B cell (primary cell): Measurements from ENCODE around the gene ELAVL3. TPM values are rescaled to one million over a fixed set of nuclear protein-coding genes. Genes with fewer than 3 reads are reported as not detected.

Experiments
- ATAC-seq: fragments of 200-7000 bp; cut with Tn5 transposase; one replicate; pipeline ENCODE4 v1.10.0; 2021; ENCODE audit warnings: low read depth, mild to moderate bottlenecking, moderate number of reproducible peaks, moderate library complexity
- CTCF ChIA-PET: fragments of 350-600 bp; sonication (Branson Sonifier 250); formaldehyde crosslinking; loops from one replicate; lab custom pipeline; 2021; ENCODE audit warnings: antibody characterized with exemption, inconsistent platforms; lab: Charles Lee
- POLR2A ChIA-PET: fragments of 350-600 bp; sonication (Branson Sonifier 250); formaldehyde crosslinking; loops from one replicate; lab custom pipeline; 2021; ENCODE audit warnings: antibody characterized with exemption; lab: Charles Lee
- DNase-seq: peaks from one replicate; pipeline ENCODE4 v3.0.0; 2013
- H2AFZ ChIP-seq: 2 replicates; pipeline ENCODE4 v1.6.1; 2012; ENCODE audit warnings: mild to moderate bottlenecking, low read depth, low read length; ENCODE audit not compliant: insufficient read depth, poor library complexity, severe bottlenecking
- H3K27ac ChIP-seq, 2 donors: 1 replicate in 1 of 2; 2 replicates in 1 of 2; pipeline ENCODE4 v1.5.1; 2012 to 2013; ENCODE audit warnings: low read length in 2 of 2, mild to moderate bottlenecking in 2 of 2, moderate library complexity in 1 of 2
- H3K27me3 ChIP-seq, 4 experiments: fragments of 200-600 bp in 1 of 4; sonication (generic) in 1 of 4; replicated peaks in 1 of 4; 1 replicate in 2 of 4; 2 replicates in 2 of 4; pipeline versions ENCODE4 v1.6.1 to v1.7.0; 2013 to 2016; ENCODE audit warnings: low read length in 3 of 4, mild to moderate bottlenecking in 2 of 4, mixed read lengths in 1 of 4, moderate library complexity in 1 of 4; ENCODE audit not compliant: insufficient read depth in 4 of 4, control insufficient read depth in 3 of 4; ENCODE audit errors: control extremely low read depth in 1 of 4
- H3K36me3 ChIP-seq, 2 experiments: replicated peaks in 1 of 2; 1 replicate in 1 of 2; 2 replicates in 1 of 2; pipeline versions ENCODE4 v1.6.1 to v1.7.1; 2013; ENCODE audit warnings: low read length in 1 of 2; ENCODE audit not compliant: insufficient read depth in 2 of 2, control insufficient read depth in 1 of 2; ENCODE audit errors: control extremely low read depth in 1 of 2, extremely low read depth in 1 of 2
- H3K4me1 ChIP-seq, 2 donors: fragments of 200-600 bp in 1 of 2; sonication (generic) in 1 of 2; 1 replicate in 1 of 2; 2 replicates in 1 of 2; pipeline versions ENCODE4 v1.5.1 to v1.6.1; 2013 to 2017; ENCODE audit warnings: low read length in 2 of 2; ENCODE audit not compliant: control insufficient read depth in 2 of 2, insufficient read depth in 2 of 2
- H3K4me2 ChIP-seq: replicated peaks from 2 replicates; pipeline ENCODE3; 2012; ENCODE audit warnings: mild to moderate bottlenecking, low read depth, low read length; ENCODE audit not compliant: poor library complexity, severe bottlenecking
- H3K4me3 ChIP-seq, 5 experiments: fragments of 200-600 bp in 1 of 5; sonication (generic) in 1 of 5; 1 replicate in 3 of 5; 2 replicates in 2 of 5; pipeline versions ENCODE4 v1.5.1 to v1.7.0; 2011 to 2016; ENCODE audit warnings: low read length in 4 of 5, mild to moderate bottlenecking in 4 of 5, low read depth in 2 of 5, control low read depth in 1 of 5, moderate library complexity in 1 of 5; ENCODE audit not compliant: insufficient read depth in 1 of 5; ENCODE audit errors: control extremely low read depth in 1 of 5, extremely low read depth in 1 of 5
- H3K79me2 ChIP-seq: fragments of 200-600 bp; sonication (generic); one replicate; pipeline ENCODE4 v1.6.0; 2016; ENCODE audit warnings: low read length; ENCODE audit not compliant: control insufficient read depth, insufficient read depth
- H3K9ac ChIP-seq: fragments of 200-600 bp; sonication (generic); 2 replicates; pipeline ENCODE4 v1.6.1; 2017; ENCODE audit warnings: mild to moderate bottlenecking, low read length, moderate library complexity
- H3K9me3 ChIP-seq, 3 donors: one replicate each; pipeline versions ENCODE4 v1.6.1 to v1.7.1; 2013; ENCODE audit warnings: low read length in 2 of 3; ENCODE audit not compliant: control insufficient read depth in 2 of 3, insufficient read depth in 1 of 3; ENCODE audit errors: control extremely low read depth in 1 of 3
- H4K20me1 ChIP-seq: 2 replicates; pipeline ENCODE4 v1.6.0; 2012; ENCODE audit warnings: mild to moderate bottlenecking, low read length; ENCODE audit not compliant: insufficient read depth, control insufficient read depth, poor library complexity, severe bottlenecking
- H3K27ac Mint-ChIP-seq: one replicate; pipeline ENCODE4 v1.8.0; 2021; ENCODE audit warnings: mixed read lengths
- H3K27me3 Mint-ChIP-seq: one replicate; pipeline ENCODE4 v1.8.0; 2021; ENCODE audit warnings: mixed read lengths
- H3K4me1 Mint-ChIP-seq: one replicate; pipeline ENCODE4 v1.8.0; 2021; ENCODE audit warnings: mixed read lengths
- H3K4me3 Mint-ChIP-seq: one replicate; pipeline ENCODE4 v1.8.0; 2021; ENCODE audit warnings: mixed read lengths
- H3K9me3 Mint-ChIP-seq: one replicate; pipeline ENCODE4 v1.8.0; 2022; ENCODE audit warnings: mixed read lengths; ENCODE audit not compliant: insufficient read depth
- CTCF ChIP-seq: fragments of 200-600 bp; IDR thresholded peaks from one replicate; pipeline ENCODE4 v1.8.0; 2022; ENCODE audit warnings: antibody characterized with exemption, mild to moderate bottlenecking
- EZH2 ChIP-seq: IDR thresholded peaks from 2 replicates; pipeline ENCODE4 v1.6.1; 2012; ENCODE audit warnings: borderline replicate concordance, low read depth, mild to moderate bottlenecking, moderate library complexity, low read length; ENCODE audit not compliant: insufficient read depth, poor library complexity, severe bottlenecking
- WGBS: methylation state at CpG from one replicate; pipeline ENCODE4 v1.1.5; 2013; ENCODE audit warnings: missing lambda C conversion rate; ENCODE audit not compliant: insufficient coverage; 5-methylcytosine and 5-hydroxymethylcytosine counted together
- intact Hi-C: fragments of 100-400 bp; cut with micrococcal nuclease; formaldehyde crosslinking; loops from one replicate; pipeline ENCODE4 v1.10.0; 2022
- polyA plus RNA-seq: library from polyadenylated mRNA; depleted of rRNA; stranded (reverse); fragments of >200 nt; gene quantifications from 2 replicates; pipeline ENCODE4 v1.2.3, GENCODE V29; 2012
- total RNA-seq, 2 donors: library from RNA; stranded (reverse); fragments of 120-200 nt in 1 of 2; gene quantifications; 1 replicate in 1 of 2; 2 replicates in 1 of 2; pipeline versions ENCODE4 v1.2.3 to v1.2.4, GENCODE V29; 2013 to 2022

Gene ELAVL3
- total and polyA plus RNA-seq, 2 donors (not counting 1 experiment from before 2014, with no cell fraction given), result 0.01 TPM; not detected in 1

GRCh38 chr19:11495481-11495880 lies 14.6 kb upstream of the ELAVL3 start:
- no peaks in the 10 kb centered on the region for H3K27me3 Mint-ChIP-seq
- H4K20me1 ChIP-seq, result no peaks in the 10 kb centered on the region
- no peak overlapping the region for H3K4me2 ChIP-seq
- H3K4me1 Mint-ChIP-seq, result no peaks in the 10 kb centered on the region
- no peaks in the 10 kb centered on the region for H3K9me3 Mint-ChIP-seq
- no peak overlapping the region for H3K4me3 ChIP-seq
- no peak overlapping the region for H3K4me3 Mint-ChIP-seq
- 98% methylated on average over 10 of the region's 10 CpGs for WGBS
- H3K4me1 ChIP-seq, result no peaks in the 10 kb centered on the region
- H2AFZ ChIP-seq, result no peak overlapping the region
- no peaks in the 10 kb centered on the region for H3K79me2 ChIP-seq
- intact Hi-C loops, result no loop called here
- ChIA-PET CTCF (no interaction called here), POLR2A (no interaction called here)
- DNase-seq, result no peak
- no peak overlapping the region for H3K27ac Mint-ChIP-seq
- H3K27me3 ChIP-seq, result no peaks in the 10 kb centered on the region
- no peak for TF ChIP-seq EZH2
- no peak for TF ChIP-seq CTCF
- peaks cover 0 to 24% of the 10 kb centered on the region in 2 experiments for H3K36me3 ChIP-seq
- no peak overlapping the region for H3K9ac ChIP-seq
- no peak overlapping the region for H3K27ac ChIP-seq
- H3K9me3 ChIP-seq, result no peaks in the 10 kb centered on the region
- no peak for ATAC-seq

GRCh38 chr19:11494634-11495285 lies 13.9 kb upstream of the ELAVL3 start:
- Histone ChIP-seq H3K9ac (no peak overlapping the region), H3K27ac (no peak overlapping the region), H3K9me3 (no peaks in the 10 kb centered on the region), H3K79me2 (no peaks in the 10 kb centered on the region), H3K27me3 (no peaks in the 10 kb centered on the region), H3K36me3 (peaks cover 0 to 24% of the 10 kb centered on the region in 2 experiments), H3K4me3 (no peak overlapping the region), H3K4me2 (no peak overlapping the region), H3K4me1 (no peaks in the 10 kb centered on the region), H4K20me1 (no peaks in the 10 kb centered on the region), H2AFZ (no peak overlapping the region)
- Mint-ChIP-seq H3K4me1 (no peaks in the 10 kb centered on the region), H3K27me3 (no peaks in the 10 kb centered on the region), H3K27ac (no peak overlapping the region), H3K9me3 (no peaks in the 10 kb centered on the region), H3K4me3 (no peak overlapping the region)
- CTCF ChIA-PET, result no interaction called here
- ATAC-seq (no peak), DNase-seq (no peak)
- intact Hi-C loops, result no loop called here
- POLR2A ChIA-PET, result no interaction called here
- TF ChIP-seq EZH2 (no peak), CTCF (no peak)
- 97% methylated on average over 16 of the region's 27 CpGs for WGBS
